H9 (cell line): Measurements from ENCODE around the gene PPTC7. TPM values are rescaled to one million over a fixed set of nuclear protein-coding genes. Genes with fewer than 3 reads are reported as not detected.

Source experiments
- DNase-seq: peaks from one replicate; pipeline ENCODE4 v3.0.0-alpha.2; 2017
- H2AFZ ChIP-seq: one replicate; pipeline ENCODE4 v1.6.1; 2013; ENCODE audit warnings: mild to moderate bottlenecking, low read length, control low read depth, moderate library complexity
- H2AK5ac ChIP-seq: 2 replicates; pipeline ENCODE4 v1.6.1; 2013; ENCODE audit warnings: low read length, control low read depth, mixed read lengths; ENCODE audit not compliant: insufficient read length
- H2BK120ac ChIP-seq: one replicate; pipeline ENCODE4 v1.6.1; 2013; ENCODE audit warnings: low read depth, mild to moderate bottlenecking, low read length, control low read depth, inconsistent platforms; ENCODE audit not compliant: poor library complexity, severe bottlenecking
- H2BK12ac ChIP-seq: 2 replicates; pipeline ENCODE4 v1.6.1; 2013; ENCODE audit warnings: low read length, control low read depth, mixed read lengths, low read depth; ENCODE audit not compliant: insufficient read length
- H2BK15ac ChIP-seq: 2 replicates; pipeline ENCODE4 v1.6.1; 2013; ENCODE audit warnings: low read depth, low read length, control low read depth
- H2BK20ac ChIP-seq: one replicate; pipeline ENCODE4 v1.6.1; 2013; ENCODE audit warnings: low read depth, mild to moderate bottlenecking, low read length, control low read depth, inconsistent platforms; ENCODE audit not compliant: poor library complexity, severe bottlenecking
- H2BK5ac ChIP-seq: 2 replicates; pipeline ENCODE4 v1.6.1; 2013; ENCODE audit warnings: low read length, control low read depth, mixed read lengths; ENCODE audit not compliant: insufficient read length
- H3K14ac ChIP-seq: 2 replicates; pipeline ENCODE4 v1.6.1; 2013; ENCODE audit warnings: low read length, control low read depth; ENCODE audit not compliant: insufficient read depth
- H3K18ac ChIP-seq: 2 replicates; pipeline ENCODE4 v1.6.1; 2013; ENCODE audit warnings: low read depth, mild to moderate bottlenecking, mixed read lengths, low read length, control low read depth; ENCODE audit not compliant: insufficient read length
- H3K23ac ChIP-seq: 2 replicates; pipeline ENCODE4 v1.6.1; 2013; ENCODE audit warnings: low read length, control low read depth, mixed read lengths, low read depth; ENCODE audit not compliant: insufficient read length
- H3K23me2 ChIP-seq: 2 replicates; pipeline ENCODE4 v1.6.1; 2013; ENCODE audit warnings: low read depth, mild to moderate bottlenecking, mixed read lengths, low read length, control low read depth; ENCODE audit not compliant: insufficient read length, poor library complexity, severe bottlenecking
- H3K27ac ChIP-seq: 2 replicates; pipeline ENCODE4 v1.5.1; 2013; ENCODE audit warnings: low read length, control low read depth, mixed read lengths, low read depth; ENCODE audit not compliant: insufficient read length
- H3K27me3 ChIP-seq: 2 replicates; pipeline ENCODE4 v1.6.1; 2013; ENCODE audit warnings: low read length, control low read depth, inconsistent platforms; ENCODE audit not compliant: insufficient read depth
- H3K4ac ChIP-seq: 2 replicates; pipeline ENCODE4 v1.6.1; 2013; ENCODE audit warnings: low read depth, mild to moderate bottlenecking, control low read depth, inconsistent platforms, low read length, moderate library complexity
- H3K4me1 ChIP-seq: 2 replicates; pipeline ENCODE4 v1.6.1; 2013; ENCODE audit warnings: low read length, control low read depth, inconsistent platforms; ENCODE audit not compliant: insufficient read depth
- H3K4me2 ChIP-seq: 2 replicates; pipeline ENCODE4 v1.6.1; 2013; ENCODE audit warnings: low read length, control low read depth, mixed read lengths; ENCODE audit not compliant: insufficient read length, insufficient read depth
- H3K56ac ChIP-seq: 2 replicates; pipeline ENCODE4 v1.6.1; 2013; ENCODE audit warnings: low read depth, mild to moderate bottlenecking, mixed read lengths, low read length, control low read depth; ENCODE audit not compliant: insufficient read length
- H3K79me1 ChIP-seq: 2 replicates; pipeline ENCODE4 v1.6.1; 2013; ENCODE audit warnings: low read depth, mild to moderate bottlenecking, moderate library complexity, low read length, control low read depth, inconsistent platforms; ENCODE audit not compliant: insufficient read depth, poor library complexity, severe bottlenecking
- H3K79me2 ChIP-seq: 2 replicates; pipeline ENCODE4 v1.6.1; 2013; ENCODE audit warnings: low read length, control low read depth, inconsistent platforms; ENCODE audit not compliant: insufficient read depth
- H3K9ac ChIP-seq: 2 replicates; pipeline ENCODE4 v1.6.1; 2013; ENCODE audit warnings: low read length, control low read depth, mixed read lengths; ENCODE audit not compliant: insufficient read length; ENCODE audit errors: extremely low read depth
- H3K9me3 ChIP-seq: one replicate; pipeline ENCODE4 v1.6.1; 2013; ENCODE audit warnings: low read depth, low read length, inconsistent platforms; ENCODE audit not compliant: control insufficient read depth
- H3T11ph ChIP-seq: one replicate; pipeline ENCODE4 v1.6.1; 2013; ENCODE audit warnings: mild to moderate bottlenecking, low read length, control low read depth, inconsistent platforms
- H4K20me1 ChIP-seq: one replicate; pipeline ENCODE4 v1.6.1; 2013; ENCODE audit not compliant: control insufficient read depth, insufficient read length, insufficient read depth
- H4K5ac ChIP-seq: 2 replicates; pipeline ENCODE4 v1.6.1; 2013; ENCODE audit warnings: low read depth, mild to moderate bottlenecking, mixed read lengths, low read length, control low read depth; ENCODE audit not compliant: insufficient read length
- H4K8ac ChIP-seq: replicated peaks from 2 replicates; pipeline ENCODE4 v1.6.1; 2013; ENCODE audit warnings: low read length, control low read depth, mixed read lengths, low read depth; ENCODE audit not compliant: insufficient read length
- H4K91ac ChIP-seq: 2 replicates; pipeline ENCODE4 v1.6.1; 2013; ENCODE audit warnings: low read depth, mild to moderate bottlenecking, moderate library complexity, mixed read lengths, low read length, control low read depth; ENCODE audit not compliant: insufficient read length
- H3K27ac Mint-ChIP-seq, 3 experiments: 2 replicates in 2 of 3; 3 replicates in 1 of 3; pipeline ENCODE4 v1.8.0; 2020 to 2021; ENCODE audit warnings: mixed read lengths in 3 of 3, mild to moderate bottlenecking in 1 of 3, moderate library complexity in 1 of 3
- H3K27me3 Mint-ChIP-seq: 2 replicates; pipeline ENCODE4 v1.8.0; 2021; ENCODE audit warnings: low read depth, mild to moderate bottlenecking, moderate library complexity, mixed read lengths
- H3K36me3 Mint-ChIP-seq, 3 experiments: 2 replicates in 2 of 3; 3 replicates in 1 of 3; pipeline ENCODE4 v1.8.0; 2020 to 2021; ENCODE audit warnings: low read depth in 3 of 3, mixed read lengths in 3 of 3; ENCODE audit not compliant: insufficient read depth in 1 of 3
- H3K4me1 Mint-ChIP-seq, 2 experiments: 2 replicates each; pipeline ENCODE4 v1.8.0; 2020; ENCODE audit warnings: mixed read lengths in 2 of 2
- H3K4me3 Mint-ChIP-seq, 2 experiments: 2 replicates in 1 of 2; 3 replicates in 1 of 2; pipeline ENCODE4 v1.8.0; 2020 to 2021; ENCODE audit warnings: mild to moderate bottlenecking in 2 of 2, mixed read lengths in 2 of 2, moderate library complexity in 1 of 2
- H3K9me3 Mint-ChIP-seq, 2 experiments: 2 replicates in 1 of 2; 3 replicates in 1 of 2; pipeline ENCODE4 v1.8.0; 2020; ENCODE audit warnings: mild to moderate bottlenecking in 2 of 2, mixed read lengths in 2 of 2, moderate library complexity in 1 of 2
- CTCF ChIP-seq: fragments of 200-600 bp; sonication (generic); conservative IDR thresholded peaks from 3 replicates; pipeline ENCODE4 v1.8.0; 2021; ENCODE audit warnings: antibody characterized with exemption, mild to moderate bottlenecking
- WGBS: extraction: QIAGEN DNeasy Blood & Tissue Kit; methylation state at CpG from one replicate; pipeline ENCODE4 v1.1.7; 2013; ENCODE audit warnings: missing lambda C conversion rate, low lambda C conversion rate, mixed read lengths; ENCODE audit not compliant: insufficient read length; ENCODE audit errors: extremely low coverage; 5-methylcytosine and 5-hydroxymethylcytosine counted together
- total RNA-seq: library from RNA; stranded (reverse); gene quantifications from 2 replicates; pipeline ENCODE4 v1.2.1, GENCODE V29; 2021

The PPTC7 gene
- total RNA-seq, 1 experiment from 2014 or later: 15.8 TPM

- no peak overlapping the region; the same call in 1 of the 2 replicates for H2BK15ac ChIP-seq
- H3K79me1 ChIP-seq: peaks cover 3% of the 10 kb centered on the region
- Mint-ChIP-seq H3K4me1 (peaks cover 37% of the 10 kb centered on the region in 2 experiments), H3K27ac (no peak overlapping the region), H3K4me3 (peak overlapping the region; percentile 85 to 97), H3K9me3 (no peaks in the 10 kb centered on the region), H3K36me3 (peaks cover 2 to 6% (median 5%) of the 10 kb centered on the region in 3 experiments; a peak in 4 of 7 replicates), H3K27me3 (no peaks in the 10 kb centered on the region)
- WGBS: no CpG with 5 or more reads among the region's 104 CpGs
- H2BK5ac ChIP-seq: no peak overlapping the region
- H3K18ac ChIP-seq: no peak overlapping the region
- H3K56ac ChIP-seq: no peak overlapping the region
- H2BK120ac ChIP-seq: no peak overlapping the region
- no peak overlapping the region for H3K27ac ChIP-seq
- no peak overlapping the region for H3T11ph ChIP-seq
- H3K9ac ChIP-seq: peak overlapping the region; percentile 11
- no peak overlapping the region for H2AK5ac ChIP-seq
- H3K14ac ChIP-seq: peak overlapping the region; percentile 51
- peaks cover 6% of the 10 kb centered on the region; the same call in 1 of the 2 replicates for H3K4me1 ChIP-seq
- H2AFZ ChIP-seq: no peak overlapping the region
- no peak for TF ChIP-seq CTCF
- H3K79me2 ChIP-seq: peaks cover 16% of the 10 kb centered on the region; the same call in 1 of the 2 replicates
- H4K91ac ChIP-seq: no peak overlapping the region
- DNase-seq: peak; percentile 58
- H4K5ac ChIP-seq: no peak overlapping the region
- H3K27me3 ChIP-seq: no peaks in the 10 kb centered on the region
- H4K8ac ChIP-seq: no peak overlapping the region
- no peak overlapping the region for H2BK12ac ChIP-seq
- peak overlapping the region; percentile 70 for H3K4me2 ChIP-seq
- peaks cover 5% of the 10 kb centered on the region for H3K23me2 ChIP-seq
- H3K23ac ChIP-seq: no peak overlapping the region
- H2BK20ac ChIP-seq: no peak overlapping the region
- H3K4ac ChIP-seq: no peak overlapping the region
- H3K9me3 ChIP-seq: no peaks in the 10 kb centered on the region
- H4K20me1 ChIP-seq: no peaks in the 10 kb centered on the region
These were observed 612 bp downstream of the PPTC7 start for GRCh38 chr12:110582276-110583136.
